GM18870 (cell line): ENCODE results near the gene ATMIN.

ENCODE experiments used
- ATAC-seq: cut with Tn5 transposase; IDR thresholded peaks from one replicate; pipeline ENCODE4 v1.9.1; 2021; ENCODE audit warnings: moderate library complexity; ENCODE audit not compliant: unreplicated experiment

Gene ATMIN

GRCh38 chr16:81035398-81035974, at the start of gene ATMIN:
ATMIN (plus strand) TSS chr16:81035842; CDS start chr16:81035871, 29 bp downstream.
- no peak for ATAC-seq

GRCh38 chr16:80986557-80986956, 49.1 kb upstream of the ATMIN start:
- no peak for ATAC-seq

- no peak for ATAC-seq
Observed at GRCh38 chr16:80988756-80989155, 46.9 kb upstream of the ATMIN start.

- no peak for ATAC-seq
Observed at GRCh38 chr16:80989801-80990200, 45.8 kb upstream of the ATMIN start.

- ATAC-seq: no peak
Observed at GRCh38 chr16:80990577-80990976, 45.1 kb upstream of the ATMIN start.

GRCh38 chr16:80990978-80991377, 44.7 kb upstream of the ATMIN start:
- ATAC-seq: no peak

- no peak for ATAC-seq
Observed at GRCh38 chr16:80991792-80992430, 43.7 kb upstream of the ATMIN start.

GRCh38 chr16:80992676-80993293, 42.9 kb upstream of the ATMIN start:
- ATAC-seq: no peak

- no peak for ATAC-seq
Observed at GRCh38 chr16:80993307-80993706, 42.3 kb upstream of the ATMIN start.

- no peak for ATAC-seq
Observed at GRCh38 chr16:80993834-80994233, 41.8 kb upstream of the ATMIN start.

- ATAC-seq: no peak
Observed at GRCh38 chr16:80994451-80994850, 41.2 kb upstream of the ATMIN start.

GRCh38 chr16:80996688-80997138, 38.9 kb upstream of the ATMIN start:
- ATAC-seq: no peak

GRCh38 chr16:80997139-80997798, 38.4 kb upstream of the ATMIN start:
- peak; percentile 58 for ATAC-seq

GRCh38 chr16:80997964-80998620, 37.5 kb upstream of the ATMIN start:
- no peak for ATAC-seq

GRCh38 chr16:81000873-81001272, 34.8 kb upstream of the ATMIN start:
- no peak for ATAC-seq

GRCh38 chr16:81001330-81001729, 34.3 kb upstream of the ATMIN start:
- ATAC-seq: no peak

- ATAC-seq: no peak
Observed at GRCh38 chr16:81003064-81003463, 32.6 kb upstream of the ATMIN start.

- ATAC-seq: no peak
Observed at GRCh38 chr16:81003610-81004460, 31.8 kb upstream of the ATMIN start.

GRCh38 chr16:81004646-81005353, 30.8 kb upstream of the ATMIN start:
- no peak for ATAC-seq
